OCI-LY7 (cell line): ENCODE results near the gene ITGB8. TPM values are rescaled to one million over a fixed set of nuclear protein-coding genes. Genes with fewer than 3 reads are reported as not detected.

Source experiments
- BruUV-seq: library from RNA; stranded (reverse); fragments of 400-500 nt; replicated peaks from 2 replicates; lab custom pipeline; 2021; lab: Mats Ljungman, UMichigan
- CTCF ChIA-PET: fragments of 300-600 bp; sonication (Branson Sonifier 250); formaldehyde crosslinking; loops from one replicate; lab custom pipeline; 2022; ENCODE audit warnings: antibody characterized with exemption; ENCODE audit not compliant: unreplicated experiment; lab: Charles Lee
- POLR2A ChIA-PET: fragments of 300-600 bp; sonication (Branson Sonifier 250); formaldehyde crosslinking; loops from one replicate; lab custom pipeline; 2022; ENCODE audit warnings: antibody characterized with exemption; lab: Charles Lee
- DNase-seq: peaks from one replicate; pipeline ENCODE4 v3.0.0-alpha.2; 2015; ENCODE audit warnings: low spot score
- H2AFZ ChIP-seq: fragments of 200-600 bp; sonication (generic), shearing (Covaris generic); 2 replicates; pipeline ENCODE4 v1.6.1; 2014; ENCODE audit warnings: mild to moderate bottlenecking, antibody characterized with exemption, low read length, moderate library complexity
- H3K27ac ChIP-seq: fragments of 200-600 bp; sonication (generic); 2 replicates; pipeline ENCODE4 v1.5.1; 2014; ENCODE audit warnings: mixed run types, low read depth, mild to moderate bottlenecking, moderate library complexity, low read length, inconsistent platforms; ENCODE audit not compliant: poor library complexity, severe bottlenecking
- H3K36me3 ChIP-seq: fragments of 200-600 bp; sonication (generic); 2 replicates; pipeline ENCODE4 v1.6.1; 2014; ENCODE audit warnings: mild to moderate bottlenecking, antibody characterized with exemption, low read length, moderate library complexity, mixed read lengths; ENCODE audit not compliant: insufficient read depth
- H3K4me1 ChIP-seq: fragments of 200-600 bp; sonication (generic); 2 replicates; pipeline ENCODE4 v1.5.1; 2014; ENCODE audit warnings: mild to moderate bottlenecking, low read length; ENCODE audit not compliant: insufficient read depth, poor library complexity, severe bottlenecking
- H3K4me2 ChIP-seq: fragments of 200-600 bp; sonication (generic); 2 replicates; pipeline ENCODE4 v1.6.1; 2014; ENCODE audit warnings: mild to moderate bottlenecking, low read length
- H3K4me3 ChIP-seq: fragments of 200-600 bp; sonication (generic); 2 replicates; pipeline ENCODE4 v1.5.1; 2014; ENCODE audit warnings: mild to moderate bottlenecking, low read depth, low read length; ENCODE audit not compliant: poor library complexity, severe bottlenecking
- H3K79me2 ChIP-seq: fragments of 200-600 bp; sonication (generic); 2 replicates; pipeline ENCODE4 v1.6.1; 2016; ENCODE audit warnings: low read depth, mild to moderate bottlenecking, low read length, moderate library complexity, mixed read lengths; ENCODE audit not compliant: insufficient read depth
- H3K9me2 ChIP-seq: fragments of 200-600 bp; sonication (generic); 2 replicates; pipeline ENCODE4 v1.6.1; 2016; ENCODE audit warnings: mild to moderate bottlenecking, low read length, mixed read lengths; ENCODE audit not compliant: insufficient read depth
- H3K9me3 ChIP-seq: fragments of 200-600 bp; sonication (generic); 2 replicates; pipeline ENCODE4 v1.6.1; 2014; ENCODE audit warnings: mild to moderate bottlenecking, mixed run types, low read length, mixed read lengths
- H4K20me1 ChIP-seq: fragments of 200-600 bp; sonication (generic); 2 replicates; pipeline ENCODE4 v1.6.1; 2014; ENCODE audit warnings: mild to moderate bottlenecking, antibody characterized with exemption, low read length, moderate library complexity, mixed read lengths; ENCODE audit not compliant: insufficient read depth
- EZH2phosphoT487 ChIP-seq: fragments of 200-600 bp; sonication (generic); IDR thresholded peaks from 2 replicates; pipeline ENCODE4 v1.6.1; 2018; ENCODE audit warnings: low read depth, borderline replicate concordance, mild to moderate bottlenecking, mixed run types, antibody characterized with exemption, low read length, moderate library complexity, mixed read lengths
- intact Hi-C: fragments of 100-400 bp; cut with micrococcal nuclease; formaldehyde crosslinking; loops from one replicate; pipeline ENCODE4 v1.10.0; 2022; ENCODE audit not compliant: unreplicated experiment
- total RNA-seq, 2 experiments: library from RNA; depleted of rRNA in 1 of 2; stranded (reverse); fragments of >200 nt in 1 of 2; shearing (Covaris generic) in 1 of 2; gene quantifications; 2 replicates each; pipeline ENCODE4 v1.2.3, GENCODE V29; 2014 to 2022
- TF ChIP-seq, protein P1 (sequence below): fragments of 200-600 bp; sonication (generic); conservative IDR thresholded peaks from 2 replicates; pipeline ENCODE4 v1.5.1; 2014; ENCODE audit warnings: mild to moderate bottlenecking, antibody characterized with exemption, low read length, moderate library complexity, mixed read lengths

ITGB8 gene
- total RNA-seq, 2 experiments from 2014 or later: not detected

DNA sequence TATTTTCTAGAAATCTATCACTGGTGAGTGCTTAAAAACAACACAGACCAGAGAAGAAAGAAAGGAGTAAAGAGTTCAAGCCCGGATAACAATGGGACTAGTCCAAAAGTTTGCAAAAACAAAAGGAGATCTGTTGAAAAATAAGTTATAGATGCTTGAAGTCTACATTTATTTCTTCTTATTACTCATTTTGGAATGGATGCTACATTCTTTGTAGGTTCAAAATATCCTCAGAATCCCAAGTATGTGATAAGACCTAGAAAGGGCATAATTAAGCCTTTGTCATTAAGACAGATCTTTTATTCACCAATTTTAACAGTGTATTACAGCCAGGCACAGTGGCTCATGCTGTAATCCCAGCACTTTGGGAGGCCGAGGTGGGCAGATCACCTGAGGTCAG lies 42.7 kb upstream of the ITGB8 start:
- CTCF ChIA-PET: no interaction called here
- intact Hi-C loops: no loop called here
- H3K36me3 ChIP-seq: no peaks in the 10 kb centered on the region
- H3K9me2 ChIP-seq: no peaks in the 10 kb centered on the region
- BruUV-seq: no TSS peak
- H3K4me2 ChIP-seq: no peak overlapping the region
- DNase-seq: no peak
- no peaks in the 10 kb centered on the region for H4K20me1 ChIP-seq
- no peaks in the 10 kb centered on the region for H3K4me1 ChIP-seq
- no peak overlapping the region for H3K4me3 ChIP-seq
- POLR2A ChIA-PET: no interaction called here
- H3K27ac ChIP-seq: no peak overlapping the region
- no peaks in the 10 kb centered on the region for H3K9me3 ChIP-seq
- H2AFZ ChIP-seq: no peak overlapping the region
- no peaks in the 10 kb centered on the region for H3K79me2 ChIP-seq
- no peak for TF ChIP-seq EZH2phosphoT487
- TF ChIP-seq, protein P1, sequence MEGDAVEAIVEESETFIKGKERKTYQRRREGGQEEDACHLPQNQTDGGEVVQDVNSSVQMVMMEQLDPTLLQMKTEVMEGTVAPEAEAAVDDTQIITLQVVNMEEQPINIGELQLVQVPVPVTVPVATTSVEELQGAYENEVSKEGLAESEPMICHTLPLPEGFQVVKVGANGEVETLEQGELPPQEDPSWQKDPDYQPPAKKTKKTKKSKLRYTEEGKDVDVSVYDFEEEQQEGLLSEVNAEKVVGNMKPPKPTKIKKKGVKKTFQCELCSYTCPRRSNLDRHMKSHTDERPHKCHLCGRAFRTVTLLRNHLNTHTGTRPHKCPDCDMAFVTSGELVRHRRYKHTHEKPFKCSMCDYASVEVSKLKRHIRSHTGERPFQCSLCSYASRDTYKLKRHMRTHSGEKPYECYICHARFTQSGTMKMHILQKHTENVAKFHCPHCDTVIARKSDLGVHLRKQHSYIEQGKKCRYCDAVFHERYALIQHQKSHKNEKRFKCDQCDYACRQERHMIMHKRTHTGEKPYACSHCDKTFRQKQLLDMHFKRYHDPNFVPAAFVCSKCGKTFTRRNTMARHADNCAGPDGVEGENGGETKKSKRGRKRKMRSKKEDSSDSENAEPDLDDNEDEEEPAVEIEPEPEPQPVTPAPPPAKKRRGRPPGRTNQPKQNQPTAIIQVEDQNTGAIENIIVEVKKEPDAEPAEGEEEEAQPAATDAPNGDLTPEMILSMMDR: no peak

DNA sequence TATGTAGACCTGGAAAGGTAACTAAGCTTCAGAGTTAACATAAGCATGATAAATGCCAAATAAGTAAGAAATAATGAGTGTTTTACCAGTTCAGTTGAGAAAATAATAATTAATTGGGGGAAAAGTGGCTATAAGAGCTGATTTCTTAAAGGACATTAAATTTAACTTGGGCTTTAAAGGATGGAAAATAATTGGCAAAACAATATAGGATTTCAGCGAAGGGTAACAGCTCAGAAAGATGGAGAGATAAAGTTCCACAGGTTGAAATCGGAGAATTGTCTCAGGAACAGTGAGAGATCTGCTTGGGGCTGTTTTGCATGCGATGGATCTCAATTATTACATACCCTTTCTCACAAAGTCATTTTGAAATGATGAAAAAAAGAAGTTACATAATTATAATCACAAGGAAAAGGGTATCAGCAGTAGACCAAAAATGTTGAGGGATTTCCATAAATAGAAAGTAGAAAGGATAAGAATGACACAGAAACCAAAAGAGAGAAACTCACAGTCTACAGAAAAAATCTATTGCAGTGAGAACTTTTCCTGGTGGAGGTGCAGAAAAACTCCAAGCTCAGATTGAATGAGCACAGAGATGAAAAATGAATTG lies 40.1 kb upstream of the ITGB8 start:
- H3K79me2 ChIP-seq: no peaks in the 10 kb centered on the region
- TF ChIP-seq, protein P1: no peak
- TF ChIP-seq EZH2phosphoT487: no peak
- BruUV-seq: no TSS peak
- no peak overlapping the region for H2AFZ ChIP-seq
- H3K4me3 ChIP-seq: no peak overlapping the region
- CTCF ChIA-PET: no interaction called here
- no peaks in the 10 kb centered on the region for H3K9me2 ChIP-seq
- H3K27ac ChIP-seq: no peak overlapping the region
- POLR2A ChIA-PET: no interaction called here
- H3K4me2 ChIP-seq: no peak overlapping the region
- no peaks in the 10 kb centered on the region for H3K4me1 ChIP-seq
- no peaks in the 10 kb centered on the region for H4K20me1 ChIP-seq
- H3K36me3 ChIP-seq: no peaks in the 10 kb centered on the region
- intact Hi-C loops: no loop called here
- no peak for DNase-seq
- H3K9me3 ChIP-seq: no peaks in the 10 kb centered on the region

DNA sequence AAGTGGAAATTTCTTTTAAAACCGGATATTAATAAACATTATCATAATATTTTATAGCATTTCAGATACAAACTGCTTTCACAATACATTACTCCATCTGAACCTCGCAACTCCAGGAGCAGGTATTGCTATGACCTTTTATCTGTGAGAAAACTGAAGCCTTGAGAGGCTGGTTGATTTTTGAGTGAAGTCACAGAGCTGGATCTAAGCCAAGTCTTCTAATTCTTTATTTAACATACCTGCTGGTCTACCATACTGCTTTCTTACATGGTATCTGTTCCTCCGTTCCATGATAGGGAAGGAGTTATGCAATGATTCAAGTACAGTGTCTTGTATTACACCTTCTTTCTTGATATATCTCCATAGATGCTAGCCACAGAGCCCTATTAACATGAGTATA lies 37.4 kb upstream of the ITGB8 start:
- POLR2A ChIA-PET: no interaction called here

More for the DNA sequence above, 37.4 kb upstream of the ITGB8 start:
- no peaks in the 10 kb centered on the region for H4K20me1 ChIP-seq
- TF ChIP-seq, protein P1: no peak
- TF ChIP-seq EZH2phosphoT487: no peak
- no peak overlapping the region for H3K27ac ChIP-seq
- no peak overlapping the region for H2AFZ ChIP-seq
- intact Hi-C loops: no loop called here
- no peak for DNase-seq
- H3K9me2 ChIP-seq: no peaks in the 10 kb centered on the region
- H3K4me2 ChIP-seq: no peak overlapping the region
- H3K9me3 ChIP-seq: no peaks in the 10 kb centered on the region
- no peaks in the 10 kb centered on the region for H3K4me1 ChIP-seq
- H3K4me3 ChIP-seq: no peak overlapping the region
- H3K36me3 ChIP-seq: no peaks in the 10 kb centered on the region
- no peaks in the 10 kb centered on the region for H3K79me2 ChIP-seq
- CTCF ChIA-PET: no interaction called here
- no TSS peak for BruUV-seq
